Activated CD4-positive, alpha-beta T cell treated with anti-CD3 and anti-CD28 coated beads, Interleukin-2, amount 10 ng/mL, durations not matched to agents 7 days and 5 days (primary cell): ENCODE measurements around the gene MYEOV. TPM values are rescaled to one million over a fixed set of nuclear protein-coding genes. Genes with fewer than 3 reads are reported as not detected.

Experiments used
- CTCF ChIA-PET: fragments of 350-600 bp; sonication (Branson Sonifier 250); formaldehyde crosslinking; loops from one replicate; lab custom pipeline; 2021; ENCODE audit warnings: antibody characterized with exemption; lab: Charles Lee
- POLR2A ChIA-PET: fragments of 350-600 bp; sonication (Branson Sonifier 250); formaldehyde crosslinking; loops from one replicate; lab custom pipeline; 2021; ENCODE audit warnings: antibody characterized with exemption; lab: Charles Lee
- DNase-seq: peaks from one replicate; pipeline ENCODE4 v3.0.0-alpha.2; 2020
- H3K27ac Mint-ChIP-seq: one replicate; pipeline ENCODE4 v1.8.0; 2021; ENCODE audit warnings: mild to moderate bottlenecking, moderate library complexity, mixed read lengths
- H3K27me3 Mint-ChIP-seq: one replicate; pipeline ENCODE4 v1.8.0; 2021; ENCODE audit warnings: mixed read lengths
- H3K36me3 Mint-ChIP-seq: one replicate; pipeline ENCODE4 v1.8.0; 2021; ENCODE audit warnings: low read depth, mixed read lengths
- H3K4me1 Mint-ChIP-seq: one replicate; pipeline ENCODE4 v1.8.0; 2021; ENCODE audit warnings: mixed read lengths
- H3K4me3 Mint-ChIP-seq: one replicate; pipeline ENCODE4 v1.8.0; 2021; ENCODE audit warnings: mild to moderate bottlenecking, moderate library complexity, mixed read lengths
- H3K9me3 Mint-ChIP-seq: one replicate; pipeline ENCODE4 v1.8.0; 2021; ENCODE audit warnings: mixed read lengths
- total RNA-seq, 2 experiments: library from RNA; stranded (reverse); gene quantifications; one replicate each; pipeline ENCODE4 v1.2.3, GENCODE V29; 2021

Gene MYEOV
- total RNA-seq, 2 experiments from 2014 or later = not detected

DNA sequence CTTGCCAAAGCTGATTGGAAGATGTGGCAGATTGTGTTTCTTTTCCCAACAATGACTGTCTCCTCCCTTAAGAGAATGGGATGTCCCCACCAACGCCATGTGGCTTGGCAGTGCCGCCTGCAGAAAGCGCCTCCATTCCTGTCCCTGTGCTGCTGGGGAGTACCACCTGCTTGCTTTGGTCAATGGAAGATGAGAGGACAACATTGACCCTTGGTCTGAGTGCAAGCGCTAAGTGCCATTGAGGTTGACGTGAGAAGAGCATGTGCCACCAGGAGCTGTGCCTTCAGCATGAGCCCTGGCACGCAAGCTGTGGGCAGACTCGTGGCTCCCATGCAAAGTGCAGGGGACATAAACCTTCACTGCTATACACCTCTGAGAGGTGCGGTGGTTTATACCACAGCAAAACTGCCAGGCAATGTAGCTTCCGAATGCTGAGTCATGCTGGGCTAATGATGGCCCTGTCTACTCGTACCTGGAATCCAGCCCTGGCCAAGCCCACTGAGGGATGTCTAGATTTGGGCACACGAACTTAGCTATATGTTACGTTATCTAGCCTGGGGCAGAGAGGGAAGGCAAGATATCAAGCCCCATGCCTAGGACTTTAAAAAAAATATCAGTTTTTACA, 41.9 kb downstream of the MYEOV start:
- Mint-ChIP-seq H3K4me3 (no peak overlapping the region), H3K9me3 (peaks cover 10% of the 10 kb centered on the region), H3K36me3 (peaks cover 5% of the 10 kb centered on the region), H3K27me3 (peaks cover 9% of the 10 kb centered on the region), H3K4me1 (peaks cover 25% of the 10 kb centered on the region), H3K27ac (no peak overlapping the region)
- ChIA-PET CTCF (interaction anchor here (1.0 kb wide), 1 partner anchor 43 kb away, joined by 3 read pairs; no protein-coding TSS in a partner anchor), POLR2A (no interaction called here)
- no peak for DNase-seq

DNA sequence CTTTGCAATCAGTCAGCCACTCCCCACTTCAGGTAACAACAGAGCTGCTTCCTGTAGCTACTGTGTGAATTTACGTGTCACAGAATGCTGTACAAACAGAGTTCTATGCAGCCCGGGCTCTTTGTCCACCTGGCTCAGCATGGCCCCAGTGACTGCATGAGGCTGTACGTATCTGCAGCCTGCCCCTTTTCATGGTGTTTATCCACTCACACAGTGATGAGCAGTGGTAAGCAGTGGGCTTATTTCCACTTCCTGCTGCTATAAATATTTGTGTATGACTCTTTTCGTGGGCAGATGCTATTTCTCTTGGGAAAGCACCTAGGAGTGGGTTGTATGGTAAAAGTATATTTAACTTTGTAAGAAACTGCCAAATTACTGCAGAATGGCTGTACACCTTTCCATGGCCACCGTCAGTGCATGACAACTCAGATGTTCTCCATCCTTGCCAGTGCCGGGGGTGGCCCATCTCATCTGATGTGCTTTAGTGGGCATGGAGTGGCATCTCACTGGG, 43.3 kb downstream of the MYEOV start:
- ChIA-PET POLR2A (no interaction called here), CTCF (no interaction called here)
- Mint-ChIP-seq H3K4me3 (no peak overlapping the region), H3K9me3 (peaks cover 10% of the 10 kb centered on the region), H3K4me1 (peaks cover 25% of the 10 kb centered on the region), H3K27me3 (peaks cover 5% of the 10 kb centered on the region), H3K36me3 (peaks cover 5% of the 10 kb centered on the region), H3K27ac (peak overlapping the region; percentile 68)
- DNase-seq = peak; percentile 26

DNA sequence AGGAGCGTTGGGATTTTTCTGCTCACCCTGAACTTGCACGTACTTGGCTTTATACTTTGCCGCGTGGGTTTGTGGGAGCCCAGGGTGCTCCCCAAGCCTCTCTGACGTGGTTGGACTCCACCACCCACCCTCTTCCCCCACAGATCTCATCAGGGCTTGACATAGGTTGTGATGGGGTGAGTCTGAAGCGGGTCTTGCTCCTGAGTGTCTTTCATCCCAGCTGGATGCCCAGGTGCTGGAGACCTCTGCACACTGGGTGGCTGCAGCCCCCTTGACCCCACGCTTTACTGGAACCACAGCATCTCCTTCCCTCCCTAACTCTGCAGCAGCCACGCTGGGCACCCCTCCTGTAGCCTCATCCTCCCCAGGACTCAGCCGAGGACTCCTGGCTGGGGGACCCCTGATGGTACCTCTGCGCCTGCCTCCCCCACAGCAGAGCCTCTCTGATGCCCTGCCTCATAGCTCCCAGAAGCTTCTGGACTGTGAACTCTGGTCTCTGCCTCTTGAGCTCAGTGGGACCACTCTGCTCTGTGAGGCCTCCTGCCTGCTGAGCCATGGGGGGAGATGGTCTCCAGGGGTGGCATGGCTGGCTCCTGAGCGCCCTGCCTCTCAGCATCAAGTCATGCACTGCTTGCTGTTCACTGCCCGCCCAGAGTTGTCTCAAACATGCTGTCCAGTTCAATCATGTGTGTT, 45.2 kb downstream of the MYEOV start:
- ChIA-PET POLR2A (no interaction called here), CTCF (no interaction called here)
- peaks cover 5% of the 10 kb centered on the region for H3K36me3 Mint-ChIP-seq
- peaks cover 25% of the 10 kb centered on the region for H3K4me1 Mint-ChIP-seq
- DNase-seq = peak; percentile 3
- no peaks in the 10 kb centered on the region for H3K27me3 Mint-ChIP-seq
- no peak overlapping the region for H3K4me3 Mint-ChIP-seq
- H3K9me3 Mint-ChIP-seq = peaks cover 10% of the 10 kb centered on the region
- no peak overlapping the region for H3K27ac Mint-ChIP-seq

DNA sequence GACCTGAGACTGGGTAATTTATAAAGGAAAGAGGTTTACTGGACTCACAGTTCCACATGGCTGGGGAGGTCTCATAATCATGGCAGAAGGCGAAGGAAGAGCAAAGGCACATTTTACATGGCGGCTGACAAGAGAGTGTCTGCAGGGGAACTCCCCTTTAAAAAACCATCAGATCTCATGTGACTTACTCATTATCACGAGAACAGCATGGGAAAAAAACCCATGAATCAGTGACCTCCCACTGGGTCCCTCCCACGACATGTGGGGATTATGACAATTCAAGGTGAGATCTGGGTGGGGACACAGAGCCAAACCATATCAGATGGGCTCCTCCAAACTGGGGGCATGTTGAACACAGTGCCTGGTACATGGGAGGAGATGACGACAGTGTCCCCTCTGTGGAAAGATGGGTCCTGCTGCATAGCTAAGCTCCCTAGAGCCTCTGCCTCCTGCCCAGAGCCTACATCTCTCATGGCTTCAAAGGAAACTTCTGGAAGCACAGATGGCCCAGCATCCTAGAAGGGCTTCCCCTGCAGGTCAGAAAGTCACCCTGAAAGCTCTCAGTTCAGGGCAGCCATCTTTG, 46.1 kb downstream of the MYEOV start:
- POLR2A ChIA-PET = no interaction called here
- no peaks in the 10 kb centered on the region for H3K27me3 Mint-ChIP-seq
- CTCF ChIA-PET = no interaction called here
- peaks cover 10% of the 10 kb centered on the region for H3K9me3 Mint-ChIP-seq
- no peak for DNase-seq
- no peak overlapping the region for H3K27ac Mint-ChIP-seq
- peaks cover 25% of the 10 kb centered on the region for H3K4me1 Mint-ChIP-seq
- peaks cover 5% of the 10 kb centered on the region for H3K36me3 Mint-ChIP-seq
- no peak overlapping the region for H3K4me3 Mint-ChIP-seq

DNA sequence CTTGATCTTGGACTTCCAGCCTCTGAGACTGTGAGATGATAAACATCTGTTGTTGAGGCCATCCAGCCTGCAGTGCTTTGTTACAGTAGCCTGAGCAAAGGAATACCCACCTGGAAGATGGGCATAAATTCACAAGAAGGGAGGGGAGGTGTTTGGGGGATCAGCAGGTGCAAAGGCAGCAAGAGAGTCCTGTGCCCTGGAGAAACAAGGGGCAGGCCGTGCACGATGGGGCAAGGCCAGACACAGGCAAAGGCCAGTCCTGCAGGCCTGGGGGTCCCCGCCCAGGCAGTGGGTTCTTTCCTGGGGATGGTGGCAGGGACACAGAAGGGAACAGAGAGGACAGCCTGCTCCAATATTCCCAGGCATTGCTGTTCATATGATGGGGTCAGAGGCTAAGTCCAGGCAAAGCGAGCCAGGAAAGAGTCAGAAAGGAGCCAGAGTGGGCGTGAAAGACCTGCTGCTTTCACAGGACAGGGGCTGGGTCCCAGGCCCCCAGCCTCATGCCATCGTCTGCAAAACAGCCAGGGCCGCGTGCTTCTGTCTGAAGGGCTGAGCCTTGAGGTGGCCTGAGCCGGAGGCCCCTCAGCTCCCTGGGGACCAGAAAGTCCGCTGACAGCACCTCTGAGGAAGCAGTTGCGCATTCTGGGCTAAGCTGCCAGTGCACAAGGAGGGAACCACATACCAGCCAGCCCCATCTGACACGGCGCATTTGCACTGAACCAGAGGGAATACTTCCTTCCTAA, 48.8 kb downstream of the MYEOV start:
- ChIA-PET CTCF (no interaction called here), POLR2A (no interaction called here)
- Mint-ChIP-seq H3K4me3 (no peak overlapping the region), H3K36me3 (peaks cover 5% of the 10 kb centered on the region), H3K4me1 (peaks cover 8% of the 10 kb centered on the region), H3K27ac (no peak overlapping the region), H3K9me3 (peaks cover 10% of the 10 kb centered on the region), H3K27me3 (no peaks in the 10 kb centered on the region)
- no peak for DNase-seq

DNA sequence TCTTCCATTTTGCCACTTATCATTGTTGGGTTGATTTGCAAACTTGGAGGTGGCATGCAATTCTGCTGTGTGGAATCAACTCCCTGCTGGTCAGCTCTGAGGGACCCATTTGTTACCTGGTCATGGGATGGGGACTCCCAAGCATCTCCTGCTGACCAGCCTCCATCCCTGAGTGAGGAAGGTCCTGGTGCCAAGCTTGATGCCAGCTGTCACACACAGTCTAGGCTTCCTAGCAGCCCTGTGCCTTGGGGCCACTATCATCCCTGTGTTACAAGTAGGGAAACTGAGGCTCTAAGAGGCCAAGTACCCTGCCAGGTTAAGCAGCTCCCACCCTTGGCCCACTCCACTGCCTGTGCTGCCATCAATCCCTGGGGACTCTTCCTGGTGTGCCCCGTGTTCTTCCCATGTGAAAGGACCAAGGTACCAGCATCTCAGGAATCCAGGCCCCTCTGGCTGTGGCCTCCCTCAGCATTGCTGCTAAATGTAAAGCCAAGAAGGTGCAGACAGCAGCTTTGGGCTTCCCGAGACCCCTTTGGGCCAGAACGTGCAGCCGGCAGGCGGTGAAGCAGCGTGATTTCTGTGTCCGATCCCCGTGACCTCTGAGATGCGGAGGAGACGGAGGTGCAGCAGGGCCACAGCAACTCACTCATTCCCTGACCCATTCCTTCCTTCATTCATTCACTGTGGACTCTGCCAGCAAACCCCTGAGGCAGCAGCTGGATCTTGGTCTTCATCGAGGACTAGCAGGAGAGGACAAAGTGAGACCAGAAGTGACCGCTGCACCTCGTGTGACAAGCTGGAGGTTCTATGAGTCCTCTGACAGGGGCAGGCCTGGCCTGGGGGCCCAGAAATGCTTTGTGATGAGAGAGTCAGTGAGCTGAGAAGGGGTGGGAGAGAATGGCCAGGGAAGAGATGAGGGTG, 49.7 kb downstream of the MYEOV start:
- H3K27me3 Mint-ChIP-seq = no peaks in the 10 kb centered on the region
- DNase-seq = no peak
- peaks cover 13% of the 10 kb centered on the region for H3K9me3 Mint-ChIP-seq
- H3K4me3 Mint-ChIP-seq = no peak overlapping the region
- peaks cover 5% of the 10 kb centered on the region for H3K36me3 Mint-ChIP-seq
- ChIA-PET CTCF (no interaction called here), POLR2A (no interaction called here)
- H3K4me1 Mint-ChIP-seq = peaks cover 3% of the 10 kb centered on the region
- no peak overlapping the region for H3K27ac Mint-ChIP-seq

DNA sequence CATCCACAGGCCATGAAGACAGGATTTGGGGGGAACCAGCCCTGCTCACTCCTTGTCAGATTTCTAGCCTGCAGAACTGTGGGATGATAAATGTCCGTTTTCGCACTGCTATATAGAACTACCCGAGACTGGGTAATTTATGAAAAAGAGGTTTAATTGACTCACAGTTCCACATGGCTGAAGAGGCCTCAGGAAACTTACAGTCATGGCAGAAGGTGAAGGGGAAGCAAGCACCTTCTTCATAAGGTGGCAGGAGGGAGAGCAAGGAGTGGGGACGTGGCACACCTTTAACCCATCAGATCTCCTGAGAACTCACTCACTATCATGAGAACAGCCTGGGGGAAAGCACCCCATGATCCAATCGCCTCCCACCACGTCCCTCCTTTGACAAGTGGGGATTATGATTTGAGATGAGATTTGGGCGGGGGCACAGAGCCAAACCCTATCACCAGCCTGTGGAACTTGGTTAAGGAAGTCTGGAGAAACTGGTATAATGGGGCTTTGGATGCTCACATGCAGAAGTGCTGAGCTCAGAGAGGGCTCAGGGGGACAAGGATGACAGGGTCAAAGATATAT, 50.7 kb downstream of the MYEOV start:
- ChIA-PET CTCF (no interaction called here), POLR2A (no interaction called here)
- Mint-ChIP-seq H3K27me3 (no peaks in the 10 kb centered on the region), H3K36me3 (peaks cover 2% of the 10 kb centered on the region), H3K4me1 (no peaks in the 10 kb centered on the region), H3K9me3 (peaks cover 13% of the 10 kb centered on the region), H3K27ac (no peak overlapping the region), H3K4me3 (no peak overlapping the region)
- no peak for DNase-seq

Other genes starting within 250 kb of the MYEOV start
- 10 to 100 TPM; 18.0 to 22.1 TPM for gene TPCN2, start 245.2 kb upstream of the MYEOV start, total RNA-seq
- gene SMIM38, start 138.2 kb upstream of the MYEOV start, total RNA-seq = under 1 TPM in 1 of 2 experiments, not detected in 1; 0.12 TPM
- gene LINC01488, start 187.5 kb downstream of the MYEOV start, total RNA-seq = not detected